GM23338 (cell line): ENCODE measurements around the gene CCNL1. TPM values are rescaled to one million over a fixed set of nuclear protein-coding genes. Genes with fewer than 3 reads are reported as not detected.

Experiments used
- ATAC-seq: fragments of 200-7000 bp; cut with Tn5 transposase; 3 replicates; pipeline ENCODE4 v1.9.1; 2020
- DNase-seq: peaks from one replicate; pipeline ENCODE4 v3.0.0-alpha.2; 2015; ENCODE audit warnings: low spot score
- H2AFZ ChIP-seq: fragments of 200-600 bp; sonication (generic); 2 replicates; pipeline ENCODE4 v1.8.0; 2016; ENCODE audit warnings: antibody characterized with exemption, mild to moderate bottlenecking, moderate library complexity
- H3F3A ChIP-seq: fragments of 200-600 bp; sonication (generic); replicated peaks from 2 replicates; pipeline ENCODE4 v1.8.0; 2017; ENCODE audit warnings: antibody characterized with exemption, mixed run types, low read depth
- H3K27ac ChIP-seq: fragments of 200-600 bp; sonication (generic); 2 replicates; pipeline ENCODE4 v1.6.1; 2016; ENCODE audit warnings: low read depth
- H3K27me3 ChIP-seq: fragments of 200-600 bp; sonication (generic); 2 replicates; pipeline ENCODE4 v1.8.0; 2016; ENCODE audit warnings: mild to moderate bottlenecking, mixed run types, moderate library complexity; ENCODE audit not compliant: insufficient read depth
- H3K36me3 ChIP-seq: fragments of 200-600 bp; sonication (generic); 2 replicates; pipeline ENCODE4 v1.8.0; 2016; ENCODE audit warnings: mild to moderate bottlenecking; ENCODE audit not compliant: insufficient read depth
- H3K4me1 ChIP-seq: fragments of 200-600 bp; sonication (generic); 2 replicates; pipeline ENCODE4 v1.8.0; 2016; ENCODE audit warnings: mild to moderate bottlenecking, moderate library complexity; ENCODE audit not compliant: insufficient read depth
- H3K4me2 ChIP-seq: fragments of 200-600 bp; sonication (generic); 2 replicates; pipeline ENCODE4 v1.7.1; 2017; ENCODE audit warnings: mixed run types
- H3K4me3 ChIP-seq: fragments of 200-600 bp; sonication (generic); 2 replicates; pipeline ENCODE4 v1.6.1; 2016; ENCODE audit warnings: mixed run types
- H3K79me2 ChIP-seq: fragments of 200-600 bp; sonication (generic); replicated peaks from 2 replicates; pipeline ENCODE4 v1.8.0; 2017; ENCODE audit warnings: mild to moderate bottlenecking; ENCODE audit not compliant: insufficient read depth
- H3K9me2 ChIP-seq: fragments of 200-600 bp; sonication (generic); 2 replicates; pipeline ENCODE4 v1.8.0; 2017; ENCODE audit not compliant: insufficient read depth
- H4K20me1 ChIP-seq: fragments of 200-600 bp; sonication (generic); replicated peaks from 2 replicates; pipeline ENCODE4 v1.8.0; 2017; ENCODE audit warnings: mild to moderate bottlenecking; ENCODE audit not compliant: insufficient read depth
- H3K27ac Mint-ChIP-seq: 2 replicates; pipeline ENCODE4 v1.8.0; 2020; ENCODE audit warnings: inconsistent platforms, mild to moderate bottlenecking, moderate library complexity, mixed read lengths
- H3K27me3 Mint-ChIP-seq: 3 replicates; pipeline ENCODE4 v1.8.0; 2022; ENCODE audit warnings: low read depth, mild to moderate bottlenecking, moderate library complexity, mixed read lengths, inconsistent platforms; ENCODE audit not compliant: insufficient read depth, poor library complexity
- H3K36me3 Mint-ChIP-seq: 3 replicates; pipeline ENCODE4 v1.8.0; 2021; ENCODE audit warnings: low read depth, mild to moderate bottlenecking, inconsistent platforms, moderate library complexity, mixed read lengths
- H3K4me1 Mint-ChIP-seq: 3 replicates; pipeline ENCODE4 v1.8.0; 2020; ENCODE audit warnings: mild to moderate bottlenecking, inconsistent platforms, mixed read lengths
- H3K4me3 Mint-ChIP-seq: 3 replicates; pipeline ENCODE4 v1.8.0; 2021; ENCODE audit warnings: moderate library complexity, mild to moderate bottlenecking, inconsistent platforms, mixed read lengths
- H3K9me3 Mint-ChIP-seq: 3 replicates; pipeline ENCODE4 v1.8.0; 2020; ENCODE audit warnings: moderate library complexity, mild to moderate bottlenecking, inconsistent platforms, mixed read lengths
- CTCF ChIP-seq, 2 experiments: fragments of 200-600 bp in 1 of 2; sonication (generic) in 1 of 2; conservative IDR thresholded peaks; 2 replicates each; pipeline versions ENCODE4 v1.5.1 to v1.6.1; 2016 to 2017; ENCODE audit warnings: antibody characterized with exemption in 2 of 2, low read depth in 2 of 2, mild to moderate bottlenecking in 2 of 2, moderate library complexity in 1 of 2
- EZH2 ChIP-seq: fragments of 200-600 bp; sonication (generic); IDR thresholded peaks from one replicate; pipeline ENCODE4 v1.8.0; 2017; ENCODE audit warnings: antibody characterized with exemption, mild to moderate bottlenecking, low read depth; ENCODE audit not compliant: unreplicated experiment
- EZH2phosphoT487 ChIP-seq: fragments of 200-600 bp; sonication (generic); IDR thresholded peaks from one replicate; pipeline ENCODE4 v1.8.1; 2018; ENCODE audit warnings: antibody characterized with exemption; ENCODE audit not compliant: unreplicated experiment
- JUNB ChIP-seq: IDR thresholded peaks from one replicate; pipeline ENCODE4 v1.6.1; 2016; ENCODE audit warnings: antibody characterized with exemption; ENCODE audit not compliant: unreplicated experiment
- NANOG ChIP-seq: IDR thresholded peaks from 2 replicates; pipeline ENCODE4 v1.6.1; 2016; ENCODE audit warnings: antibody characterized with exemption, borderline replicate concordance
- REST ChIP-seq: IDR thresholded peaks from one replicate; pipeline ENCODE4 v1.6.1; 2018; ENCODE audit warnings: antibody characterized with exemption; ENCODE audit not compliant: unreplicated experiment
- STAT1 ChIP-seq: IDR thresholded peaks from one replicate; pipeline ENCODE4 v1.6.1; 2016; ENCODE audit warnings: antibody characterized with exemption; ENCODE audit not compliant: unreplicated experiment
- ZNF114 ChIP-seq: fragments of 250-450 bp; sonication (Bioruptor Pico); IDR thresholded peaks from 2 replicates; pipeline ENCODE4 v1.5.0; 2020; ENCODE audit warnings: mild to moderate bottlenecking, moderate library complexity
- ZNF331 ChIP-seq: fragments of 250-450 bp; sonication (Bioruptor Pico); IDR thresholded peaks from 2 replicates; pipeline ENCODE4 v1.5.0; 2020; ENCODE audit warnings: low read depth, mild to moderate bottlenecking, moderate library complexity
- polyA plus RNA-seq: library from polyadenylated mRNA; unstranded; fragments of >200 nt; fragmentation: Nextera tagmentation; extraction: Ambion mirVana; gene quantifications from 2 replicates; pipeline ENCODE4 v1.2.1, GENCODE V29; 2016
- total RNA-seq: library from RNA; depleted of rRNA; stranded (reverse); fragments of >200 nt; shearing (Covaris generic); gene quantifications from 2 replicates; pipeline ENCODE4 v1.2.3, GENCODE V29; 2014
- TF ChIP-seq, protein P1 (sequence below): fragments of 250-450 bp; sonication (Bioruptor Pico); IDR thresholded peaks from 2 replicates; pipeline ENCODE4 v1.5.0; 2020; ENCODE audit warnings: mild to moderate bottlenecking, moderate library complexity

The CCNL1 gene
- total and polyA plus RNA-seq, 2 experiments from 2014 or later, result 108 to 134 TPM

GRCh38 chr3:157151151-157151550 lies 8.8 kb downstream of the CCNL1 start:
- H3K79me2 ChIP-seq, result peaks cover 39% of the 10 kb centered on the region
- no peak overlapping the region for H3K4me3 Mint-ChIP-seq
- no peaks in the 10 kb centered on the region for H3K27me3 Mint-ChIP-seq
- peaks cover 12% of the 10 kb centered on the region; the same call in 1 of the 2 replicates for H3F3A ChIP-seq
- H4K20me1 ChIP-seq, result peaks cover 46% of the 10 kb centered on the region
- H3K36me3 ChIP-seq, result peaks cover 99% of the 10 kb centered on the region
- DNase-seq (no peak), ATAC-seq (no peak)
- TF ChIP-seq JUNB, result no peak
- no peak for TF ChIP-seq ZNF114 (CRISPR knock-in tag)
- no peak for TF ChIP-seq NANOG
- H3K27ac ChIP-seq, result no peak overlapping the region
- no peak overlapping the region for H2AFZ ChIP-seq
- peaks cover 5% of the 10 kb centered on the region; the same call in 2 of the 3 replicates for H3K4me1 Mint-ChIP-seq
- no peak overlapping the region for H3K4me2 ChIP-seq
- no peak overlapping the region for H3K4me3 ChIP-seq
- H3K4me1 ChIP-seq, result peaks cover 4% of the 10 kb centered on the region; the same call in 1 of the 2 replicates
- H3K27ac Mint-ChIP-seq, result no peak overlapping the region
- H3K36me3 Mint-ChIP-seq, result peaks cover 95% of the 10 kb centered on the region
- no peaks in the 10 kb centered on the region for H3K9me2 ChIP-seq
- H3K9me3 Mint-ChIP-seq, result no peaks in the 10 kb centered on the region
- no peaks in the 10 kb centered on the region for H3K27me3 ChIP-seq

DNA sequence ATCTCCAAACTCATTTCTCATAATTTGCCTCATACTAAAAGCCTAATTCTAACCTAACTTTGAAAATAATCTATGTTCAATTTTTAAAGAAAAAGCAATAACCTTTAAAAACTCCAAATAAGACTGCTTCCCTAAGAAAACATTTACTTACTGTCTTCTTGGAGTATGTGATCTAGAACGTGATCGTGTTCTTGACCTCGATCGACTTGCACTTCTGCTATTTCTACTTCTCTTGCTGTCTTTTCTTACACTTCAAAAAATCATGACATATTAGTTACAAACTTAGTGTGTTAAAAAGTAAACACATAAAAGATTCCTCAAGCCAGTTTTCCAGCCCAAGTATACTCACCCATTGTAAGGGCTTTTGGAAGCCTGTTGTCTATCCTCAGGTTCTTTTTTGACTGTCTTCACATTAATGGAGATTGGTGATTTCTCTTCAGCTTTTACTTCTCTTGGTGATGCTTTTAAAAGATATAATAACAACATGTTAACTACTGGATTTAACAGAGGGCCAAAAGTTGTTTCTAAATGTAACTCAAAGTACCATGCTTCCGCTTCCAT lies 10.7 kb downstream of the CCNL1 start:
- H4K20me1 ChIP-seq, result peaks cover 31% of the 10 kb centered on the region
- H3K36me3 ChIP-seq, result peaks cover 83% of the 10 kb centered on the region
- Mint-ChIP-seq H3K9me3 (no peaks in the 10 kb centered on the region), H3K27me3 (peaks cover 4% of the 10 kb centered on the region), H3K4me1 (no peaks in the 10 kb centered on the region), H3K36me3 (peaks cover 91% of the 10 kb centered on the region), H3K27ac (no peak overlapping the region), H3K4me3 (no peak overlapping the region)
- no peak overlapping the region for H3K27ac ChIP-seq
- H3F3A ChIP-seq, result peaks cover 12% of the 10 kb centered on the region; the same call in 1 of the 2 replicates
- no peaks in the 10 kb centered on the region for H3K9me2 ChIP-seq
- H3K79me2 ChIP-seq, result peaks cover 20% of the 10 kb centered on the region
- ATAC-seq (no peak), DNase-seq (no peak)
- no peak overlapping the region for H3K4me2 ChIP-seq
- no peak overlapping the region for H3K4me3 ChIP-seq
- H2AFZ ChIP-seq, result no peak overlapping the region
- H3K4me1 ChIP-seq, result no peaks in the 10 kb centered on the region
- no peaks in the 10 kb centered on the region for H3K27me3 ChIP-seq
- no peak for TF ChIP-seq ZNF331 (CRISPR knock-in tag)
- no peak for TF ChIP-seq JUNB
- no peak for TF ChIP-seq NANOG
- TF ChIP-seq, protein P1, sequence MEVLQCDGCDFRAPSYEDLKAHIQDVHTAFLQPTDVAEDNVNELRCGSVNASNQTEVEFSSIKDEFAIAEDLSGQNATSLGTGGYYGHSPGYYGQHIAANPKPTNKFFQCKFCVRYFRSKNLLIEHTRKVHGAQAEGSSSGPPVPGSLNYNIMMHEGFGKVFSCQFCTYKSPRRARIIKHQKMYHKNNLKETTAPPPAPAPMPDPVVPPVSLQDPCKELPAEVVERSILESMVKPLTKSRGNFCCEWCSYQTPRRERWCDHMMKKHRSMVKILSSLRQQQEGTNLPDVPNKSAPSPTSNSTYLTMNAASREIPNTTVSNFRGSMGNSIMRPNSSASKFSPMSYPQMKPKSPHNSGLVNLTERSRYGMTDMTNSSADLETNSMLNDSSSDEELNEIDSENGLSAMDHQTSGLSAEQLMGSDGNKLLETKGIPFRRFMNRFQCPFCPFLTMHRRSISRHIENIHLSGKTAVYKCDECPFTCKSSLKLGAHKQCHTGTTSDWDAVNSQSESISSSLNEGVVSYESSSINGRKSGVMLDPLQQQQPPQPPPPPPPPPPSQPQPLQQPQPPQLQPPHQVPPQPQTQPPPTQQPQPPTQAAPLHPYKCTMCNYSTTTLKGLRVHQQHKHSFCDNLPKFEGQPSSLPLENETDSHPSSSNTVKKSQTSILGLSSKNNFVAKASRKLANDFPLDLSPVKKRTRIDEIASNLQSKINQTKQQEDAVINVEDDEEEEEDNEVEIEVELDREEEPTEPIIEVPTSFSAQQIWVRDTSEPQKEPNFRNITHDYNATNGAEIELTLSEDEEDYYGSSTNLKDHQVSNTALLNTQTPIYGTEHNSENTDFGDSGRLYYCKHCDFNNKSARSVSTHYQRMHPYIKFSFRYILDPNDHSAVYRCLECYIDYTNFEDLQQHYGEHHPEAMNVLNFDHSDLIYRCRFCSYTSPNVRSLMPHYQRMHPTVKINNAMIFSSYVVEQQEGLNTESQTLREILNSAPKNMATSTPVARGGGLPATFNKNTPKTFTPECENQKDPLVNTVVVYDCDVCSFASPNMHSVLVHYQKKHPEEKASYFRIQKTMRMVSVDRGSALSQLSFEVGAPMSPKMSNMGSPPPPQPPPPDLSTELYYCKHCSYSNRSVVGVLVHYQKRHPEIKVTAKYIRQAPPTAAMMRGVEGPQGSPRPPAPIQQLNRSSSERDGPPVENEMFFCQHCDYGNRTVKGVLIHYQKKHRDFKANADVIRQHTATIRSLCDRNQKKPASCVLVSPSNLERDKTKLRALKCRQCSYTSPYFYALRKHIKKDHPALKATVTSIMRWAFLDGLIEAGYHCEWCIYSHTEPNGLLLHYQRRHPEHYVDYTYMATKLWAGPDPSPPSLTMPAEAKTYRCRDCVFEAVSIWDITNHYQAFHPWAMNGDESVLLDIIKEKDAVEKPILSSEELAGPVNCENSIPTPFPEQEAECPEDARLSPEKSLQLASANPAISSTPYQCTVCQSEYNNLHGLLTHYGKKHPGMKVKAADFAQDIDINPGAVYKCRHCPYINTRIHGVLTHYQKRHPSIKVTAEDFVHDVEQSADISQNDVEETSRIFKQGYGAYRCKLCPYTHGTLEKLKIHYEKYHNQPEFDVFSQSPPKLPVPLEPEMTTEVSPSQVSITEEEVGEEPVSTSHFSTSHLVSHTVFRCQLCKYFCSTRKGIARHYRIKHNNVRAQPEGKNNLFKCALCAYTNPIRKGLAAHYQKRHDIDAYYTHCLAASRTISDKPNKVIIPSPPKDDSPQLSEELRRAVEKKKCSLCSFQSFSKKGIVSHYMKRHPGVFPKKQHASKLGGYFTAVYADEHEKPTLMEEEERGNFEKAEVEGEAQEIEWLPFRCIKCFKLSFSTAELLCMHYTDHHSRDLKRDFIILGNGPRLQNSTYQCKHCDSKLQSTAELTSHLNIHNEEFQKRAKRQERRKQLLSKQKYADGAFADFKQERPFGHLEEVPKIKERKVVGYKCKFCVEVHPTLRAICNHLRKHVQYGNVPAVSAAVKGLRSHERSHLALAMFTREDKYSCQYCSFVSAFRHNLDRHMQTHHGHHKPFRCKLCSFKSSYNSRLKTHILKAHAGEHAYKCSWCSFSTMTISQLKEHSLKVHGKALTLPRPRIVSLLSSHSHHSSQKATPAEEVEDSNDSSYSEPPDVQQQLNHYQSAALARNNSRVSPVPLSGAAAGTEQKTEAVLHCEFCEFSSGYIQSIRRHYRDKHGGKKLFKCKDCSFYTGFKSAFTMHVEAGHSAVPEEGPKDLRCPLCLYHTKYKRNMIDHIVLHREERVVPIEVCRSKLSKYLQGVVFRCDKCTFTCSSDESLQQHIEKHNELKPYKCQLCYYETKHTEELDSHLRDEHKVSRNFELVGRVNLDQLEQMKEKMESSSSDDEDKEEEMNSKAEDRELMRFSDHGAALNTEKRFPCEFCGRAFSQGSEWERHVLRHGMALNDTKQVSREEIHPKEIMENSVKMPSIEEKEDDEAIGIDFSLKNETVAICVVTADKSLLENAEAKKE (CRISPR knock-in tag), result no peak
- no peak for TF ChIP-seq EZH2
- TF ChIP-seq STAT1, result no peak
- TF ChIP-seq REST, result no peak
- TF ChIP-seq ZNF114 (CRISPR knock-in tag), result no peak
- no peak for TF ChIP-seq EZH2phosphoT487
- TF ChIP-seq CTCF (conservative IDR thresholded peaks at IDR 0.05; ENCODE audit: low read depth in 2 of 2), result no peak
